ENCODE measurements around the gene ULBP2. TPM values are rescaled to one million over a fixed set of nuclear protein-coding genes. Genes with fewer than 3 reads are reported as not detected.
"Not testable (repeated sequence)": the region's sequence is repeated elsewhere in the genome, so short reads cannot be mapped to it uniquely, and the experiment has no call there.

The ULBP2 gene
- total RNA-seq, 1 experiment from 2014 or later, result not detected

DNA sequence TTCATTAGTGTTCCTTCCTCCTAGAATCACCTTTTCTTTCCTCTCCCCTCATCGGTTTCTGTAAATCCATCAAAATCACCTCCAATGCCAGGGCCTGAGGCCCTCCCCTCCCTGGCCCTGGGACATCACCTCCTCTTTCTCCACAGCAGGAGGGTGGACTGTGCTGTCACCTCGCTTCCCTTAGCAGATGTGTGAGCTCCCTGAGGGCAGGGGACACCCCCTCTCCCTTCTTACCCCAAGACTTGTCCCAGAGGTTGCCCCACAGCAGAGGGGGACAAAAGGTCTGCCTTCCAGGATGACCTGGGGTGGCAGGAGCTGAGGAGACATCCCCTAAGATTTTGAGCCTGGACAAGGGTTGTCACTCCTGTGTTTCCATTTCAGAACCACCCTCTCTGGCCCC lies 27.8 kb downstream of the ULBP2 start:
- Histone ChIP-seq H4K8ac (replicated peaks; ENCODE audit: insufficient read length, low read depth, low read length) (no peak overlapping the region), H4K20me1 (ENCODE audit: control insufficient read depth, insufficient read depth, insufficient read length) (peaks cover 3% of the 10 kb centered on the region), H3K4ac (ENCODE audit: low read depth, low read length) (no peak overlapping the region), H4K91ac (ENCODE audit: insufficient read length, low read depth, low read length) (no peak overlapping the region), H3K9me3 (ENCODE audit: control insufficient read depth, low read depth, low read length) (no peaks in the 10 kb centered on the region), H3K18ac (ENCODE audit: insufficient read length, low read depth, low read length) (no peak overlapping the region), H3K79me2 (ENCODE audit: insufficient read depth, low read length) (no peaks in the 10 kb centered on the region), H4K5ac (ENCODE audit: insufficient read length, low read depth, low read length) (no peak overlapping the region), H3K4me1 (ENCODE audit: insufficient read depth, low read length) (0 out of 2 replicates have a peak, but pooled peaks cover 2% of the 10 kb centered on the region), H3K14ac (ENCODE audit: insufficient read depth, low read length) (no peak overlapping the region), H3K79me1 (ENCODE audit: insufficient read depth, low read depth, low read length, poor library complexity, severe bottlenecking) (no peaks in the 10 kb centered on the region), H3K4me2 (ENCODE audit: insufficient read depth, insufficient read length, low read length) (no peak overlapping the region), H3K9ac (ENCODE audit: extremely low read depth, insufficient read length, low read length) (no peak overlapping the region), H2AFZ (ENCODE audit: low read length) (no peak overlapping the region), H2BK15ac (ENCODE audit: low read depth, low read length) (no peak overlapping the region), H3K27ac (ENCODE audit: insufficient read length, low read depth, low read length) (no peak overlapping the region), H3K23ac (ENCODE audit: insufficient read length, low read depth, low read length) (no peak overlapping the region), H2BK120ac (ENCODE audit: low read depth, low read length, poor library complexity, severe bottlenecking) (no peak overlapping the region), H2AK5ac (ENCODE audit: insufficient read length, low read length) (no peak overlapping the region), H3T11ph (ENCODE audit: low read length) (no peak overlapping the region), H3K27me3 (ENCODE audit: insufficient read depth, low read length) (peaks cover 43% of the 10 kb centered on the region), H2BK12ac (ENCODE audit: insufficient read length, low read depth, low read length) (no peak overlapping the region), H3K23me2 (ENCODE audit: insufficient read length, low read depth, low read length, poor library complexity, severe bottlenecking) (no peaks in the 10 kb centered on the region), H2BK5ac (ENCODE audit: insufficient read length, low read length) (no peak overlapping the region), H3K56ac (ENCODE audit: insufficient read length, low read depth, low read length) (no peak overlapping the region), H2BK20ac (ENCODE audit: low read depth, low read length, poor library complexity, severe bottlenecking) (no peak overlapping the region)
- H3K4me3 Mint-ChIP-seq, result no peak overlapping the region
- H3K9me3 Mint-ChIP-seq, result no peaks in the 10 kb centered on the region; a peak in 1 of 5 replicates
- no peak for DNase-seq
- TF ChIP-seq, protein P1, sequence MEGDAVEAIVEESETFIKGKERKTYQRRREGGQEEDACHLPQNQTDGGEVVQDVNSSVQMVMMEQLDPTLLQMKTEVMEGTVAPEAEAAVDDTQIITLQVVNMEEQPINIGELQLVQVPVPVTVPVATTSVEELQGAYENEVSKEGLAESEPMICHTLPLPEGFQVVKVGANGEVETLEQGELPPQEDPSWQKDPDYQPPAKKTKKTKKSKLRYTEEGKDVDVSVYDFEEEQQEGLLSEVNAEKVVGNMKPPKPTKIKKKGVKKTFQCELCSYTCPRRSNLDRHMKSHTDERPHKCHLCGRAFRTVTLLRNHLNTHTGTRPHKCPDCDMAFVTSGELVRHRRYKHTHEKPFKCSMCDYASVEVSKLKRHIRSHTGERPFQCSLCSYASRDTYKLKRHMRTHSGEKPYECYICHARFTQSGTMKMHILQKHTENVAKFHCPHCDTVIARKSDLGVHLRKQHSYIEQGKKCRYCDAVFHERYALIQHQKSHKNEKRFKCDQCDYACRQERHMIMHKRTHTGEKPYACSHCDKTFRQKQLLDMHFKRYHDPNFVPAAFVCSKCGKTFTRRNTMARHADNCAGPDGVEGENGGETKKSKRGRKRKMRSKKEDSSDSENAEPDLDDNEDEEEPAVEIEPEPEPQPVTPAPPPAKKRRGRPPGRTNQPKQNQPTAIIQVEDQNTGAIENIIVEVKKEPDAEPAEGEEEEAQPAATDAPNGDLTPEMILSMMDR (conservative IDR thresholded peaks at IDR 0.05), result no peak
- peaks cover 10 to 13% of the 10 kb centered on the region in 2 experiments for H3K4me1 Mint-ChIP-seq
- H3K27me3 Mint-ChIP-seq (ENCODE audit: low read depth), result peaks cover 92% of the 10 kb centered on the region
- no peak overlapping the region for H3K27ac Mint-ChIP-seq
- no CpG with 5 or more reads among the region's 2 CpGs for WGBS (ENCODE audit: extremely low coverage, insufficient read length, low lambda C conversion rate)
- H3K36me3 Mint-ChIP-seq (ENCODE audit: insufficient read depth in 1 of 3, low read depth in 3 of 3), result peaks cover 0 to 6% (median 0%) of the 10 kb centered on the region in 3 experiments; a peak in 2 of 7 replicates

DNA sequence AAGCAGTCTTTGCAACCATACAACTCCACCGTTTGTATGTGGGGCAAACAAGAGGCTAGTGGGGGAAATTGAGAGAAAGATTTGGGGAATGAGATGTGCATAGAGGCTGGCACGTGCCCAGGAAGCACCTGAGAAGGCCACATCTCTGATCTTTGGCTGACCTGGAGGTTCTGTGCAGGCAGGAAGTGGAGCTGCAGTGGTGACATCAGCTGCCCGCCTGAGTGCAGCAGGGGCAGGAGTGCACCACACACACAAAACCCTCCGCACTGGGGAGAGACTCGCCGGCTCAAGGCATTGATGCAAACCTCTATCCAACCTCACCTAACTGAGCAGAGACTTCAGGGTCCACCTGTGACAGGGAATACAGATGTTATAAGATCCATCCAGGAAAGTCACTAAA lies 32.6 kb downstream of the ULBP2 start:
- no CpG with 5 or more reads among the region's 6 CpGs for WGBS (ENCODE audit: extremely low coverage, insufficient read length, low lambda C conversion rate)
- DNase-seq; H3T11ph ChIP-seq (ENCODE audit: low read length); H3K4me2 ChIP-seq (ENCODE audit: insufficient read depth, insufficient read length, low read length); H2AK5ac ChIP-seq (ENCODE audit: insufficient read length, low read length); H3K56ac ChIP-seq (ENCODE audit: insufficient read length, low read depth, low read length); H3K9ac ChIP-seq (ENCODE audit: extremely low read depth, insufficient read length, low read length); H3K4me3 Mint-ChIP-seq; H2BK15ac ChIP-seq (ENCODE audit: low read depth, low read length); H2BK5ac ChIP-seq (ENCODE audit: insufficient read length, low read length); H3K23ac ChIP-seq (ENCODE audit: insufficient read length, low read depth, low read length); H3K36me3 Mint-ChIP-seq (ENCODE audit: insufficient read depth in 1 of 3, low read depth in 3 of 3); H3K4ac ChIP-seq (ENCODE audit: low read depth, low read length); H2BK120ac ChIP-seq (ENCODE audit: low read depth, low read length, poor library complexity, severe bottlenecking); H2AFZ ChIP-seq (ENCODE audit: low read length); H4K8ac ChIP-seq (replicated peaks; ENCODE audit: insufficient read length, low read depth, low read length); H3K9me3 ChIP-seq (ENCODE audit: control insufficient read depth, low read depth, low read length); H4K5ac ChIP-seq (ENCODE audit: insufficient read length, low read depth, low read length); H3K4me1 ChIP-seq (ENCODE audit: insufficient read depth, low read length); H2BK12ac ChIP-seq (ENCODE audit: insufficient read length, low read depth, low read length); H3K27ac ChIP-seq (ENCODE audit: insufficient read length, low read depth, low read length); H3K27ac Mint-ChIP-seq; H3K14ac ChIP-seq (ENCODE audit: insufficient read depth, low read length); H2BK20ac ChIP-seq (ENCODE audit: low read depth, low read length, poor library complexity, severe bottlenecking); H4K20me1 ChIP-seq (ENCODE audit: control insufficient read depth, insufficient read depth, insufficient read length); H3K9me3 Mint-ChIP-seq; H3K4me1 Mint-ChIP-seq; H3K18ac ChIP-seq (ENCODE audit: insufficient read length, low read depth, low read length); H3K23me2 ChIP-seq (ENCODE audit: insufficient read length, low read depth, low read length, poor library complexity, severe bottlenecking); H4K91ac ChIP-seq (ENCODE audit: insufficient read length, low read depth, low read length); H3K79me2 ChIP-seq (ENCODE audit: insufficient read depth, low read length); H3K79me1 ChIP-seq (ENCODE audit: insufficient read depth, low read depth, low read length, poor library complexity, severe bottlenecking): not testable (repeated sequence)
- peaks cover 91% of the 10 kb centered on the region for H3K27me3 Mint-ChIP-seq (ENCODE audit: low read depth)
- H3K27me3 ChIP-seq (ENCODE audit: insufficient read depth, low read length), result peaks cover 37% of the 10 kb centered on the region

All from H9 (cell line).